Measurements from ENCODE around the gene C2CD4A. TPM values are rescaled to one million over a fixed set of nuclear protein-coding genes. Genes with fewer than 3 reads are reported as not detected.
"Not testable (repeated sequence)": the region's sequence is repeated elsewhere in the genome, so short reads cannot be mapped to it uniquely, and the experiment has no call there.

The C2CD4A gene, protein sequence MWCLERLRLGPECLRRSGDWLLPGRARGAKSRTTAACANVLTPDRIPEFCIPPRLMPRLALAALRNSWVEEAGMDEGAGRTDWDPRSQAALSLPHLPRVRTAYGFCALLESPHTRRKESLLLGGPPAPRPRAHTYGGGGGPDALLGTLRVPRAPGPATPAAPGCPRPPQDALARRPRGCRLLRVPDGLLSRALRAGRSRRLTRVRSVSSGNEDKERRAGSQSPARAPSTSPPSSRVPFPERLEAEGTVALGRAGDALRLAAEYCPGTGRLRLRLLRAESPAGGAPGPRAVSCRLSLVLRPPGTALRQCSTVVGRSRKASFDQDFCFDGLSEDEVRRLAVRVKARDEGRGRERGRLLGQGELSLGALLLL
- not detected in 2 replicates for total RNA-seq (2014; rRNA removed; shearing (Covaris generic))

DNA sequence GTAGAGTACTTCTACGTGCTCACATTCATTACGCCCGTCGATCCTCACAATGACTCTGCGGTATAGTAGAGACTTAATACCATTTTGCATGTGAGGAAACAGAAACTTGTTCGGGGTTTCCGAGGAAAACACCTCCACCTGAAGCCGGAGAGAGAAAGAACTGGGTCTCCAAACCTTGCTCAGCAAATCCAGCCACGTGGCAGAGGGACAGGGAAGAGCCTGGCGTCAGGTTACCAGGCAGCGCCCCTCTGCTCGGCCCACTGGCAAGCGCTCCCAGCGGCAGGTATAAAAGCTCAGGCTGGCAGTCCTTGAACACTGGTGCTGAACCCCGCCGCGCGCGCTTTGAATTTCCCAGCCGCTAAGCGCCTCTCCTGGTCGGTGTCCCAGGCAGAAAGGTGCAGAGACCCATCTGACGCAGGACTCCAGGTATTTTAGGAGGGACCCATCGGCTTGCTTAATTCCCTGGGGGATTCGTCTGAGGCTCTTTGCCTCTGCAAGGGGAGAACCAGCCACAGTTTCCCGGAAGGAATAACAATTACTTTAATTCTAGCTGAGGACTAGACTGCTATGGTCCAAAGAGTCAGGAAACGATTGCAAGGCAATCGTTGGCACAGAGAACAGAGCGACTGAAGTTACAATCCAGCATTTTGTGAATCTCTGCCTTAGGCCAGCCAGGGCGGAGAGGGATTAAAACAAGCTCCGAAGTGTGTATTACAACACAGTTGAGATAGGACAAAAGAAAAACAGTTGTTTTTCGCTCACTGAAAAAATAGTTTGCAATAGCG lies at the start of gene C2CD4A:
Gene C2CD4A (plus strand): TSS at position 315 of the 785 bp plus-strand sequence. CDS start 637 bp downstream, outside the sequence.
- in situ Hi-C loops (cut with HindIII; ENCODE audit: low sequenced_read_pairs), result no loop called here
- DNase-seq (ENCODE audit: low spot score), result peak; percentile 72

DNA sequence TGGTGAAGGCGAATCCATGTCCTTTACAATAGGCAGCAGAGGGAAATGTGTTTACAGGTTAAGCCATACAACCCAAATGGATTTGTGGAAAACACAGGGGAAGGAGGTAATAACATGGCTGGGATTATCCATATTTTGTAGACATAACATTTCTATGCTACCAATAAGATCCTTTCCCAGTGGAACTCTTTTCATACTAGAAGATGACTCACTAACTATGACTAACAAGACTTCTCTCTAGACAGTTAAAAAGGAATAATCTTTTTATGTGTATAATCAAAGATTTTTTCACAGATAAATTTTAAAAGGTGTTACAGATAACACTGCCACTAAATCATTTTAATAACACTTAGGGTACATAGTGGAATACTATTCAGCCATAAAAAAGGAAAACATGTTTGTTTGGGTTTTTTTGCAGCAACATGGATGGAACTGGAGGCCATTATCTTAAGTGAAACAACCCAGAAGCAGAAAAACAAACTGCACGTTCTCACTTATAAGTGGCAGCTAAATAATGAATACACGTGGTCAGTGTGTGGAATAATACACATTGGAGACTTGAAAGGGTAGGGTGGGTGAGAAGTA lies 46.1 kb upstream of the C2CD4A start:
- DNase-seq (ENCODE audit: low spot score), result no peak
- in situ Hi-C loops (cut with HindIII; ENCODE audit: low sequenced_read_pairs), result no loop called here

DNA sequence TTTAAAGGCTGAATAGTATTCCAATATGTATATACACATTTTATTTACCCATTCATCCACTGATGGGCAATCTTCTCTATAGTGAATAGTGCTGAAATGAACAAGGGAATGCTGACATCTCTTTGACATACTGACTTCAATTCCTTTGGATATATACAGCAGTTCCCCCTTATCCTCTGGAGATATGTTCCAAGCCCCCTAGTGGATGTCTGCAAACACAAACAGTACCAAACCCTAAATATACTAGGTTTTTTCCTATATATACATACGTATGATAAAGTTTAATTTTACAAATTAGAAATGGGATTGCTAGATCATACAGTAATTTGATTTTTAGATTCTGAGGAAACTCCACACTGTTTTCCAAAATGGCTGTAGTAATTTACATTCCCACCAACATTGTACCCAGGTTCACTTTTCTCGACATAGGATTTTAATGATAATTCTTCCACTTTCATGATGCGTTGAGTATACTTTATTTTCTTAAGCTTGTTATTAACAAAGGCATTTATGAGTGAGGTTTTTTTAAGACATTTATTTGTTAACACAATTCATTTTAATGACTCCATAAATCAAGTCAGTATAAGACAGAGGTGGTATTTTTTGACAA lies 44.7 kb upstream of the C2CD4A start:
- in situ Hi-C loops (cut with HindIII; ENCODE audit: low sequenced_read_pairs), result no loop called here
- no peak for DNase-seq (ENCODE audit: low spot score)

DNA sequence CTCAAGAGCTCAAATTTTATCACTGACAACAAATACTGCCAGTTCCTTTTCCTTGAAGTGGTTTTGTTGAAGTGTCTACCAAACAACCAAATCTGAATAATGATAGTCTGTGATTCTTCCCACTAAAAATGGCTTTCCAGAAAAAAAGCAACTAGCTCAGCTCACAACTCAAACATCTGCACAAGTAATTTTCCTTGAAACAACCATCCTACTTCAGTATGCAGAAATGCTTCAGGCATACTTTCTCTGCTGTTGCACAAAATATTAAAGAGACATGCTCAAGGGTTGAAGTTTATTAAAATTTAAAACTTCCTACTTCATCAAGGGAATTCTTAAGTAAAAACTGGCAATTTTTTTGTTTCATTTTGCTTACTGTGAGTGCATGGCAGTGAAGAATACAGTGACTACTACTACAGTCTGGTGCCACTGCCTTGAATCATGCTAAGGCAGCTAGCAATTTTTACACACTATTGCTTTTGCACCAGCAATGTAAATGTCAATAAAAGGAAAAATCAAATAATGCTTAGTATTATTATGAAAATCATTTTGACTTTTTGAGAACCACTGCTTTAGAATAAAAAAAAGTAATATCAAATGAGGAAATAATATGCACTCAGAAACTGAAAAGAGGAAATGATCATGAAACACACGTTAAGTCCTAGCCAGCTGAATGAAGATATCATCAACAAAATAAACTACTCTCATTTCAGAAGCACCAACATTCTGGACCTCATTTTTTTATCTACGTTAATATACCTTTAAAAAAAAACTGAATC lies 40.1 kb upstream of the C2CD4A start:
- in situ Hi-C loops (cut with HindIII; ENCODE audit: low sequenced_read_pairs), result no loop called here

DNA sequence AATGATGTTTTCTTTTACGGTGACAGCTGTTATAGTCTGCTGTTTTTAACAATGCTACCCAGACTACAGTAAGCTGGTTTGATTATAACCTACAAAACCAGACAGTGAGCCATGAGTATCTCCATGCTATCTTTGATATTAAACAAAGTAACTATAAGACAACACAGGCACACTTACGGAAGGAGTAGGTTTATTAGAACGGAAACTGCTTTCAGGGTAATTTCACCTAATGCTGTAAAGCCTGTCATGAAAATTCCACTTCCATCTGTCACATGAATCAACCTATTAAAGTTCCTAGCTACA lies 39.6 kb upstream of the C2CD4A start:
- DNase-seq (ENCODE audit: low spot score), result no peak
- in situ Hi-C loops (cut with HindIII; ENCODE audit: low sequenced_read_pairs), result no loop called here

More for the DNA sequence above, 40.1 kb upstream of the C2CD4A start:
- no peak for DNase-seq (ENCODE audit: low spot score)

DNA sequence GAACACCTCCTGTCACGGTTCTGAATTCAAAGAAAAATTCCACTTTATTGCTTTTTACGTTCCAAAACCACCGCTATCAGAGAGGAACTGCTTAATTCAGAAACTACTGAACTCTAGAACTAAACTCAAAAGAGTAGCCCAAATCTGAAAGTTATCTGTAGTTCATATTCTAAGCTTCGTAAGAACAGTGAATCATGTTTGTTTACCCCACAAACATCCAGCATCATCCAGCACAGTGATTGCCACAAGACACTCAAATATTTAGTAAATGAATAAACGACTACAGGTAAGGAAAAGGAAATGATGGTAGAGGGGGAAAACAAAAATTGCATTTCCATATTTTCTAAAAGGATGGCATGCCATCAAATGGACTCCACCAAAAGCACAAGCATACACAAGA lies 38.9 kb upstream of the C2CD4A start:
- in situ Hi-C loops (cut with HindIII; ENCODE audit: low sequenced_read_pairs), result no loop called here
- DNase-seq (ENCODE audit: low spot score), result no peak

DNA sequence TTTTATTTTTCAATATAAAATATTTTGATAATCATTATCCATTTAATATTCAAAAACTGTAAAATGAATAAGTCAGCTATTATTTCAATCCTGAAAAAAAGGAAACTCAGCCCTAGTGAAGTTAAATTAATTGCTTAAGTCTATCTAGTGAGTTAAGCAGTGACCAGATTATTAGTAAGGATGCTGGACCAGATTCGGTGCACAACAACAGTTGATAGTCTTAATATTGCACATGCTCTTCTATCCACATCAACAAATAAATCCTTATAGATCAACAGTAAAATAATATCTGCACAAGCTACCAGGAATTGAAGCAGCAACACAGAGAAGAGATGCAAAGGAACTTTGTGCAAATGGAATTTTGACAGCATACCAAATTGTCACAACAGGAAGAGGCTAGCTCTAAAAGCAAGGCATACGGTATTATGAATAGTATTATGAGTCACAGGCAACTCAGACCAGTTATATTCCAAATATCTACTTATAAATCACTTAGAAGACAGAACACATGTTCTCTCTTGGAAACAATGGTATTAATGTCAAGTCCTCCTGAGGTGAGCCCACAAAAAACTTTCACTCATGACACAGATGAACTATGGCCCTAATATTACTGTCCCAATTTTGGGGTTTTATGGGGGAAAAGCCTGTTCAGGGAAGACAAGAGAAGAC lies 31.4 kb upstream of the C2CD4A start:
- DNase-seq (ENCODE audit: low spot score), result no peak
- in situ Hi-C loops (cut with HindIII; ENCODE audit: low sequenced_read_pairs), result no loop called here

DNA sequence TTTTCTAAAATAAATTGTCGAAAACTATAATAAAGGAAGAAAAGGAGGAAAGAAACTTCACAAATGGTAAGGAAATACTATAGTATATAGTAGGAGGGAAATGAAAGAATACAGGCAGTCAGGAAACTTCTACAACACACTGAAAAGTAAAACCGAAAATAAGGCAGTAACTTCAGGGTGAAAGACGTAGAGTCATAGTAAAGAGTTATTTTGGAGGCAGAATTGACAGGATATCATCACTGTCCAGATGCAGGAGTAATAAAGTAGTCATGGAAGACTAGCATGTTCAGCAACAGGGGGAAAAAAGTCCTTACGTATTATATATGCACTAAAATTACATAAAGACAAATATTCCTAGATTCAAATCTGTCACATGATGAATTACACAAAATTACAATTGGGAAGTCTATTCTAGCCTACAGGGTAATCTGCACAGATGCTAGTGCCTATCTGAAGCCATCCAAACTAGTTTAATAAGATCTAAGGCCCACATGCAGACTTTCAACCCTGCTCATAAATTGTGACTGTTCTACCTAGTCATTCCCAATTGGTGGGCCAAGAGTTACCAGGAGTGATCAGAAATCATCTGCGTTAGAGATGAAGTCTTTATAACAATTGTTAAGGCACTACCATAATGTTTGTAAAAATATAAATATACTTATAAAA lies 20.6 kb upstream of the C2CD4A start:
- in situ Hi-C loops (cut with HindIII; ENCODE audit: low sequenced_read_pairs), result no loop called here
- no peak for DNase-seq (ENCODE audit: low spot score)

DNA sequence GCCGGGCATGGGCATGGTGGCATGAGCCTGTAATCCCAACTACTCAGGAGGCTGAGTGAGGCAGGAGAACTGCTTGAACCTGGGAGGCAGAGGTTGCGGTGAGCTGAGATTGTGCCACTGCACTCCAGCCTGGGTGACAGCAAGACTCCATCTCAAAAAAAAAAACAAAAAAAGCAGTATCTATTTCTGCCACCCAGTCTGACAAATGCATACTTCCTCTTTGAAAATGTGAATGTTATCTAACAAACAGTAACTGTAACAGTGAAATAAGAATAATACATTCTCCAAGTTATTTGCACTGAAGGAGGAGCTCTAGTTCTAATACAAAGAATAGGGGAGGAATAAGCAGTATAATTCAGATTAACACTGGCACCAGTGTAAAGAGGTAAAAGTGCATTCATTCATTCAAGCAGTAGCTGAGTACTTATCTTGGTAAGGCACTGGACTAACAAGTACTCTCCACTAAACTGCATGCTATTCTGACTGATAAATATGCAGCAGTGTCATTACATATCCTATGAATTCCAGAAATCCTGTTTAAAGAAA lies 19.4 kb upstream of the C2CD4A start:
- in situ Hi-C loops (cut with HindIII; ENCODE audit: low sequenced_read_pairs), result no loop called here

DNA sequence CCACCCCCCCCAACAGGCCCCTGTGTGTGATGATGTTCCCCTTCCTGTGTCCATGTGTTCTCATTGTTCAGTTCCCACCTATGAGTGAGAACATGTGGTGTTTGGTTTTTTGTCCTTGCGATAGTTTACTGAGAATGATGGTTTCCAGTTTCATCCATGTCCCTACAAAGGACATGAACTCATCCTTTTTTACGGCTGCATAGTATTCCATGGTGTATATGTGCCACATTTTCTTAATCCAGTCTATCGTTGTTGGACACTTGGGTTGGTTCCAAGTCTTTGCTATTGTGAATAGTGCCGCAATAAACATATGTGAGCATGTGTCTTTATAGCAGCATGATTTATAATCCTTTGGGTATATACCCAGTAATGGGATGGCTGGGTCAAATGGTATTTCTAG lies 18.5 kb upstream of the C2CD4A start:
- in situ Hi-C loops (cut with HindIII; ENCODE audit: low sequenced_read_pairs); DNase-seq (ENCODE audit: low spot score): not testable (repeated sequence)

More for the DNA sequence above, 19.4 kb upstream of the C2CD4A start:
- DNase-seq (ENCODE audit: low spot score), result no peak

DNA sequence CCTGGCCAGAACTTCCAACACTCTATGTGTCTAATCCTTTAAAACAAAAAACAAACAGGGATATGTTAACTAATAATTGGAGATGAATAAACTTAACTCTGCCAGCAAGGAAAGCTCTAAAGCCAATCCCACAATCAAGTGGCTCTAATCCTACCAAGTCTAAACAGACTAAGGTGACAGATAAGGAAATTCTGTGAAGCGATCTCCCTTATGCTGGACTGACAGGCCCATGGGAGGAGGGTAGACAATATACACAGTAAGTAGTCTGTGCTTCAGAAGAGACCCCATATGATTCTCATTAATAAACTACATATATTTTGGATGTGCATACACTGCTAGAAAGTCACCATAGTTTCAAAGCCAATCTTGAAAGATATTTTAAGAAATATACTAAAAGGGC lies 16.7 kb upstream of the C2CD4A start:
- no peak for DNase-seq (ENCODE audit: low spot score)
- in situ Hi-C loops (cut with HindIII; ENCODE audit: low sequenced_read_pairs), result no loop called here

DNA sequence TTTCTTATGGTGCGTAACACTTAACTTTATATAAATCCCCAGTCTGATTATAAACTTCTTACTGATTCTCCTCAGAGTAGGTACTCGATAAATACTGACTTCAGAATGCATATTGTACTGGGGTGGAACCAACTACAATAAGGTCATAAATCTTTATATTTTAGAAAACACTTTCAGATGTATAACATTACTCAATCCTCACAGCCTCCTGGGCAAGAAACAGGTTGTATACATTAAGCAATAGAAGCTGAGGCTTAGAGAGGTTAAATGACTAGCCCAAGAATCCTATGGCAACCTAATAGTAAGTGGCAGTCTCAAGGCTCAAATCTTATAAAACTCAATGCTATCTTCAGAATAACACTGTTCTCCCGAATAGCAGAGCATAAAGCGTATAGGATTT lies 15.6 kb upstream of the C2CD4A start:
- no peak for DNase-seq (ENCODE audit: low spot score)
- in situ Hi-C loops (cut with HindIII; ENCODE audit: low sequenced_read_pairs), result no loop called here

DNA sequence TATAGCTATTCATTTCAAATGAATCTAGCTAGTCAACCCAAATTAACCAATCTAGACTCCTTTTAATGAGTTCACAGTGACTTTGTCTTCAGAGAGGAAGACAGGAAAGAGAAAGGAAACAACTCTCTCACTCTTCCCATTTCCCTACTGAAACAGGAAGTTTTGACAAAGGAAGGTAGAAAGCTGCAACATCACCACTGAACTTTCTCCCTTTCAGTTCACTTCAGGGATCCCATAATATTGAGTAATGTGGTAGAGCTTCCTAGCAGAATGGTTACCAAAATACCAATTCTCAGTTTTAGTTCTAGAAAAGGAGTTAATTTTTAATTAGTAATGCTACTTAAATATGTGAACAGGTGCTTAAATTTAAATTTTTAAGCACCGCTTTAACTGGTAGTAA lies 14.1 kb upstream of the C2CD4A start:
- in situ Hi-C loops (cut with HindIII; ENCODE audit: low sequenced_read_pairs), result no loop called here
- DNase-seq (ENCODE audit: low spot score), result no peak

DNA sequence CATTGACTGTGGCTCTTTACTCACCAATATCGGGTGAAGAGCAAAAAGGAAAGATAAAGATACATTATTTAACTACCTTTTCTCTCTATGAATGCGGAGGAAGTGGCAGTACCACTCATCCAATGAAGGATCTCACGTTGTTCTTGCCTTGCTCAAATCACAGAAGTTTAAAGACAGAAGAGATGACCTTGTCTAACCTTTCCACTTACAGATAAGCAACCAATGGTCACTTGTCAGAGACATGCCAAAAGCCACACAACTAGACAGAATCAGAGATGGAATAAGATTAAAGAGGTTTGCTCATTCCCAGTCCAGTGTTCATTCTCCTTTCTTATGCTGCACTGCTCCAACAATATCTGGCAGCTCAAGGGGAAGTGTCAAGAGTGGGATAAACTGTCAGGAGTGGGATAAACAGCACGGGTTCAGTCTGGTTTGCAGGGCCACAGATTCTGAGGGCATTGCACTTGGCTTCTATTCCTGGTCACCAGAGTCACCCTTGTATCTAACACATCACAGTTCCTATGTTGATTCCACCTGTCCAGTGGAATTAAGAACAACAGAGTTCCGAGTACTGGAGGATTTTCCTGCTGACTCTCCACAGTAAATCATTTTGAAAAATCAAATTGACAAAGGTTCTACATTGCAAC lies 13.2 kb upstream of the C2CD4A start:
- in situ Hi-C loops (cut with HindIII; ENCODE audit: low sequenced_read_pairs), result no loop called here
- no peak for DNase-seq (ENCODE audit: low spot score)

DNA sequence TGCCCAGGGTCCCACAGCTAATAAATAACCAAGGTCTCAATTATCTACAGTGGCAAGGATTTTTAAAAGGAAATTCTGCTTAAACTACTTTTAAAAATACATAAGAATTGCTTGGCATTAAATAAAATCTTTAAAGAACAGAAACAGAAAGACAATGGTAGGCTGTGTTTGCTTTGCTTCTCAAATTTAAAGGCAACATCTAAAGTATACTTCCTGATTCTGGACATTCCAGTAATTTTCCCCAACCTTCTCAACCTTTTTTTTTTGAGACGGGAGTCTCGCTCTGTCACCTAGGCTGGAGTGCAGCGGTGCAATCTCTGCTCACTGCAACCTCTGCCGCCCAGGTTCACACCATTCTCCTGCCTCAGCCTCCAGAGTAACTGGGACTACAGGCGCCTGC lies 11.8 kb upstream of the C2CD4A start:
- no peak for DNase-seq (ENCODE audit: low spot score)
- in situ Hi-C loops (cut with HindIII; ENCODE audit: low sequenced_read_pairs), result no loop called here

DNA sequence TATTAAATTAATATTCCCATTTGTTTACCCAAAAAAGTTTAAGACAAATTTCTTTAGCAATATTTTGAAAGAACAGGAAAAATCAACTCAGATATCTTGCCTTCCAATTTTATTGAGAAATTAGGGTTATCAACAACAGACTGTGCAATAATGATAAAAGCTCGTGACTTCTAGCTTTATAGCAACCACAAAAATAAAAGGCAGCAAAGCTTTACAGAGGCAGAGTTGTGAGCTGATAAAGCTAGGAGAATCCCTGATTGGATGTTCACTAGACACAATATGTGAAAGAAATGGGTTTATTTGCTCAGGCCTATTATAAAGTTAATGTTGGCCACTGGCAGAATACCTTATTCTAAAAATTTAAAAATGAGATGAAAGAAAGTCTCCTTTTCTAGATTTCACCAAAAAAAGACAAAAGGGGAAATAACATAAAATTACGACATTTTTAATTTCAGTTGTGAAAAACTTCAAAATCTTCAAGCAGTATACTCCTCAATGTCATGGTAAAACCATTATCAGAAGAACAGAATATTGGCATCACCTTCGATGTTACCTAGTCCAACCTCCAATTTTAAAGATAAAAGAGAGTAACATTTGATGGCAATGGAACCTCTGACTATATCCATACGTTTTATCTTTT lies 9.3 kb upstream of the C2CD4A start:
- DNase-seq (ENCODE audit: low spot score), result no peak
- in situ Hi-C loops (cut with HindIII; ENCODE audit: low sequenced_read_pairs), result no loop called here

Data from G401 (cell line).